Stimulated activated naive CD4-positive, alpha-beta T cell treated with Interleukin-2 at 50 U/mL for 16 hours (primary cell): ENCODE results near the gene SEMA3B.
A peak's percentile ranks its signal among the peaks of the same experiment; 100 is the strongest.

Experiments used
- DNase-seq: peaks from one replicate; lab custom pipeline; 2025; lab: John Stamatoyannopoulos, UW

Gene SEMA3B

GRCh38 chr3:50317300-50317699, 48.4 kb downstream of the SEMA3B start:
- no peak for DNase-seq

GRCh38 chr3:50318163-50318562, 49.2 kb downstream of the SEMA3B start:
- no peak for DNase-seq

GRCh38 chr3:50318615-50319014, 49.7 kb downstream of the SEMA3B start:
- no peak for DNase-seq

GRCh38 chr3:50319181-50319893, 50.4 kb downstream of the SEMA3B start:
- no peak for DNase-seq

GRCh38 chr3:50319894-50320625, 51.1 kb downstream of the SEMA3B start:
- no peak for DNase-seq

- DNase-seq, result peak; percentile 73
Observed at GRCh38 chr3:50320853-50321335, 51.9 kb downstream of the SEMA3B start.

GRCh38 chr3:50321336-50322114, 52.6 kb downstream of the SEMA3B start:
- peak; percentile 84 for DNase-seq

- DNase-seq, result no peak
Observed at GRCh38 chr3:50322115-50322385, 53.1 kb downstream of the SEMA3B start.

- DNase-seq, result no peak
Observed at GRCh38 chr3:50322386-50323091, 53.6 kb downstream of the SEMA3B start, which contains the start of gene HYAL2. Gene HYAL2, minus strand, starts transcription at chr3:50322745. Its CDS starts 2,256 bp downstream, at chr3:50320489.

GRCh38 chr3:50323092-50323600, 54.2 kb downstream of the SEMA3B start:
- no peak for DNase-seq

- DNase-seq, result no peak
Observed at GRCh38 chr3:50323614-50324199, 54.8 kb downstream of the SEMA3B start.

GRCh38 chr3:50324351-50325112, 55.6 kb downstream of the SEMA3B start:
- DNase-seq, result peak; percentile 45

- no peak for DNase-seq
Observed at GRCh38 chr3:50325113-50325480, 56.1 kb downstream of the SEMA3B start.

- DNase-seq, result no peak
Observed at GRCh38 chr3:50325497-50326181, 56.7 kb downstream of the SEMA3B start.

GRCh38 chr3:50326182-50326541, 57.2 kb downstream of the SEMA3B start:
- DNase-seq, result no peak

- no peak for DNase-seq
Observed at GRCh38 chr3:50327129-50327528, 58.2 kb downstream of the SEMA3B start.
